Brain microvascular endothelial cell (primary cell): ENCODE data around the gene KCNQ5.

Experiments used
- DNase-seq: peaks from one replicate; pipeline ENCODE4 v3.0.0-alpha.2; 2020
- H3K27ac ChIP-seq: fragments of 250-450 bp; sonication (Bioruptor Pico); 2 replicates; pipeline ENCODE4 v1.5.1; 2020; ENCODE audit warnings: mild to moderate bottlenecking, moderate library complexity
- H3K27me3 ChIP-seq: fragments of 250-450 bp; sonication (Bioruptor Pico); replicated peaks from 2 replicates; pipeline ENCODE4 v1.5.1; 2020; ENCODE audit warnings: mild to moderate bottlenecking
- H3K36me3 ChIP-seq: fragments of 250-450 bp; sonication (Bioruptor Pico); replicated peaks from 2 replicates; pipeline ENCODE4 v1.5.1; 2020; ENCODE audit warnings: mild to moderate bottlenecking
- H3K4me3 ChIP-seq: 2 replicates; pipeline ENCODE4 v1.5.1; 2011; ENCODE audit warnings: low read depth, mild to moderate bottlenecking, control low read depth, low read length, moderate library complexity
- in situ Hi-C: cut with HindIII; loops from 2 replicates; pipeline ENCODE4 v1.10.0; 2017; ENCODE audit warnings: low sequenced_read_pairs, low pct_ligation_motif_present
- TF ChIP-seq, protein P1 (sequence below): IDR thresholded peaks from 2 replicates; pipeline ENCODE4 v1.5.1; 2011; ENCODE audit warnings: low read depth, mild to moderate bottlenecking, moderate library complexity, low read length, control low read depth, inconsistent platforms; ENCODE audit errors: missing control alignments

The KCNQ5 gene

DNA sequence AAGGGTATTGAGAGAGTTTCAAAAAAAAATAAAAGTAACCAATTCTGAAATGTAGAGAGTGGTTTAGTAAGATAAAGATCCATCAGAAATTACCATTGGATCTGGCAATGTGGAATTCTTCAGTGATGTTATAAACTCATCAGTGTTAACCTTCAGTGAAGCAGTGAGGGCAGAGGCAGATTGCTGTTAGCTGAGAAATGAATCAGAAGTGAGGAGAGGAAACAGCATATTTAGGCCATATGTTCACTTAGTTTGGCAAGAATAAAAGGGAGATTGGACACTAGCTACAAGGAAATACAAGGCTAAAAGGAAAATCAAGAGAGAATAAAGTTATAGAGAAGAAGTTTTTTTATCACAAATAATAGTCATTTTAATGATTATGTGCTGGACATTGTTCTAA lies 9.6 kb downstream of the KCNQ5 start:
- Histone ChIP-seq H3K4me3 (no peak overlapping the region), H3K27me3 (no peaks in the 10 kb centered on the region), H3K36me3 (no peaks in the 10 kb centered on the region), H3K27ac (no peak overlapping the region)
- no peak for DNase-seq
- in situ Hi-C loops: no loop called here
- TF ChIP-seq, protein P1, sequence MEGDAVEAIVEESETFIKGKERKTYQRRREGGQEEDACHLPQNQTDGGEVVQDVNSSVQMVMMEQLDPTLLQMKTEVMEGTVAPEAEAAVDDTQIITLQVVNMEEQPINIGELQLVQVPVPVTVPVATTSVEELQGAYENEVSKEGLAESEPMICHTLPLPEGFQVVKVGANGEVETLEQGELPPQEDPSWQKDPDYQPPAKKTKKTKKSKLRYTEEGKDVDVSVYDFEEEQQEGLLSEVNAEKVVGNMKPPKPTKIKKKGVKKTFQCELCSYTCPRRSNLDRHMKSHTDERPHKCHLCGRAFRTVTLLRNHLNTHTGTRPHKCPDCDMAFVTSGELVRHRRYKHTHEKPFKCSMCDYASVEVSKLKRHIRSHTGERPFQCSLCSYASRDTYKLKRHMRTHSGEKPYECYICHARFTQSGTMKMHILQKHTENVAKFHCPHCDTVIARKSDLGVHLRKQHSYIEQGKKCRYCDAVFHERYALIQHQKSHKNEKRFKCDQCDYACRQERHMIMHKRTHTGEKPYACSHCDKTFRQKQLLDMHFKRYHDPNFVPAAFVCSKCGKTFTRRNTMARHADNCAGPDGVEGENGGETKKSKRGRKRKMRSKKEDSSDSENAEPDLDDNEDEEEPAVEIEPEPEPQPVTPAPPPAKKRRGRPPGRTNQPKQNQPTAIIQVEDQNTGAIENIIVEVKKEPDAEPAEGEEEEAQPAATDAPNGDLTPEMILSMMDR: no peak

DNA sequence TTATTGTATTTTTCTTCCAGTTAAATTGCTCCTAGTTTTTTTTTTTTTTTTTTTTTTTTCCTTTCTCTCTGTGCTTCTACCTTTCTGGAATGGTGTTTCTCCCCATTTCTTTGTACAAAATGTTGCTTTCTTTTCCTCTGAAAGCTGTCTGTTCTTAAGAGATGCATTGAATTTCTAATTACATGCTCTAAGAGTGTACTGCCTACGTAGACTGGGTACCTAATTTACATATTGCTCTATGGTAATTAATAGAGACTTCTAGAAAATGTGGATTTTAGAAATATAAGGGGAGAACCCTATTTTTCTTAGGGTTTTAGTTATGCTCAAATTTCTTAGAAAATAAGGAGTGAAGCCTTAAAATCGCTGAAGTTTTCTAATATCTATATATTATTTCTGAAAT lies 13.8 kb downstream of the KCNQ5 start:
- TF ChIP-seq, protein P1: no peak
- no peaks in the 10 kb centered on the region for H3K27me3 ChIP-seq
- no peak overlapping the region for H3K27ac ChIP-seq
- in situ Hi-C loops: no loop called here
- no peak for DNase-seq
- H3K4me3 ChIP-seq: no peak overlapping the region
- H3K36me3 ChIP-seq: no peaks in the 10 kb centered on the region

DNA sequence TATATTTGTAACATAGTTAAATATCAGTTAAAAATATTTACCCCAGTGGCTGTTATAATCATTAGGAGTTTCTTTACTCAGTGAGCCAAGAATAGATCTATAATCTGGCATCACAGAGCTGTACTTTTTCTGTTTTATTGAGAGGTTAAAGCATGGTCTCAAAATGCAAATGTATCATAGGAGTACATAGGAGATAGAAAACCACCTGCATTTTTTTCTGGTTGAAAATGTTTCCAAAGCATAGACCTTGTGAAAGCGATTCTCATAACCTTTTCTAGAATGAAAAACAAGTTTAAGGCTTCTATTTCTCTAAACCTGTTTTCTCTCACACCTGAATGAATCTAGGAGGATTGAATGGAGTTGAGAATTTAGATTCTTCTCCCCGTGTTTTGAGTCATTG lies 14.4 kb downstream of the KCNQ5 start:
- no peak for DNase-seq
- H3K4me3 ChIP-seq: no peak overlapping the region
- H3K27ac ChIP-seq: no peak overlapping the region
- TF ChIP-seq, protein P1: no peak
- H3K27me3 ChIP-seq: no peaks in the 10 kb centered on the region
- H3K36me3 ChIP-seq: no peaks in the 10 kb centered on the region
- in situ Hi-C loops: no loop called here

DNA sequence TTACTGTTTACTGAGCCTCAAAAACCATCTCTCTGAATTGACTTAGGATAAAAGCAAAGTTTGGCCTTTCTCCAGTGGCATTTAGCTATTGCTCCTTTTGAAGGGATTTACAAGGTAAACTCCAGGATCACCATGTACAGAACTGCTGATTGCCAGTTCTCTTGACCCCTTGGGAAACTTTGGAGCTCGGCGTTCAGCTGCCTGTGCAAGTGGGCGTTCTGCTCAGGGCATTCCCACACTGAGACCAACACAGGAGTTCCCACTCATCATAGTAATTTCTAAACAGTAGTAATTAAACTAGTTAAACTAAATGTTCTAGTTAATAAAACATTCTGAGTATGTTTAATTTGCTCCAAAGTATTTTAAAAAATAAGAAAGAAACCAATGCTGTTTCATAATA lies 14.9 kb downstream of the KCNQ5 start:
- in situ Hi-C loops: no loop called here
- Histone ChIP-seq H3K27me3 (no peaks in the 10 kb centered on the region), H3K36me3 (no peaks in the 10 kb centered on the region), H3K27ac (no peak overlapping the region), H3K4me3 (no peak overlapping the region)
- DNase-seq: no peak
- TF ChIP-seq, protein P1: no peak

DNA sequence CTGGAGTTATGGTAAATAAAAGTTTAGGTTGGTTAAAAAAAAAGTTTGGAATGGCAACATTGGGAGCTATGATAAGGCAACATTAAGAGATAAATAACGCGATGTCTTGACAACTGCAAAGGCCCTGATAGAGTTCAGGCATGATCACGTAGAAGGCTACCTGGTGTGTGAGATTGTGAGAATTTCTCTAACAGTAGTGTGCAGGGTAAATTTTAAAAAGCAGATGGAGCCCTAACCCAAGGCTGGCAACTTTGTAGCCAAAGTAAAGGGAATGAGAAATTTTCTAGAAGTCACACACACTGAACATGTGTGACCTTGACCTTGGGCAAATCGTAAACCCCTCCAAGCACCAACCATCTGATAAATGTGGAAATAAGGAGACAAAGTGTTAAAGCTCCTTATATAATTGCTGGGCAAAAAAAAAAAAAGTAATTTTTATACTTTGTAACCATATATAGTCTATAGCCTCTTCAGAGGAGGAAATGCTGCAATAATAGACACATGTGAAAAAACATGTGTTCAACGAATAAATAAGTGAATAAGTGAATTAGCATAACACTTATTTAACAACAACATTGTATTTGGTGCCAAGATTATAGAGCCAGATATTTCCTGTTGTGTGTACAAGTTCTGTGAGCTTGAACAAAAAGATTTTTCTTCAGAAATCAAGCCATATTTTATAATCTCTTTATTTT lies 18.2 kb downstream of the KCNQ5 start:
- DNase-seq: no peak
- H3K27ac ChIP-seq: no peak overlapping the region
- TF ChIP-seq, protein P1: no peak
- H3K4me3 ChIP-seq: no peak overlapping the region
- no peaks in the 10 kb centered on the region for H3K36me3 ChIP-seq
- no peaks in the 10 kb centered on the region for H3K27me3 ChIP-seq
- in situ Hi-C loops: no loop called here

DNA sequence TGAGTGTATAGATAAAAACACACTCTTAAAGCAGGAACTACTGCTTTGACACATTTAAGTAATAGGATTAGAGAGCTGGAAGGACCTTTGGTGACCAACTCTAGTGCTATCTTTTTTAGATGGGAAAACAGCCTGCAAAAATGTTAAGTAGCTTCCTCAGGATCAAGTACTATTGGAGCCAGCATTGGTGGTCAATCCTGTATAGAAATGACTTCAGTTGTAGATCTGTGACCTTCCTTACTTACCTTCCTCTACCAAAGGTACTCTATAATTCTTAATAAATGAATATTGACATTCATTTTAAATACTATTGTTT lies 18.7 kb downstream of the KCNQ5 start:
- no peak overlapping the region for H3K27ac ChIP-seq
- TF ChIP-seq, protein P1: no peak
- in situ Hi-C loops: no loop called here
- H3K36me3 ChIP-seq: no peaks in the 10 kb centered on the region
- no peak overlapping the region for H3K4me3 ChIP-seq
- H3K27me3 ChIP-seq: no peaks in the 10 kb centered on the region
- DNase-seq: no peak
